Common myeloid progenitor, CD34-positive (primary cell): ENCODE results near the gene TET3.

ENCODE experiments used
- CTCF ChIA-PET: fragments of 350-600 bp; sonication (Branson Sonifier 250); formaldehyde crosslinking; loops from one replicate; lab custom pipeline; 2021; ENCODE audit warnings: antibody characterized with exemption; lab: Charles Lee
- POLR2A ChIA-PET: fragments of 350-600 bp; sonication (Branson Sonifier 250); formaldehyde crosslinking; loops from one replicate; lab custom pipeline; 2021; ENCODE audit warnings: antibody characterized with exemption; lab: Charles Lee
- DNase-seq, 3 donors: peaks; one replicate each; pipeline versions ENCODE4 v3.0.0 to v3.0.0-alpha.2; 2013
- H3K27ac ChIP-seq, 2 experiments: 1 replicate in 1 of 2; 2 replicates in 1 of 2; pipeline ENCODE4 v1.7.0; 2013; ENCODE audit warnings: inconsistent platforms in 2 of 2, low read length in 2 of 2, mild to moderate bottlenecking in 2 of 2, low read depth in 1 of 2, moderate library complexity in 1 of 2; ENCODE audit not compliant: severe bottlenecking in 2 of 2, insufficient read depth in 1 of 2, poor library complexity in 1 of 2
- H3K27me3 ChIP-seq, 5 experiments: replicated peaks in 2 of 5; 1 replicate in 3 of 5; 2 replicates in 2 of 5; pipeline versions ENCODE4 v1.6.1 to v1.7.0; 2013; ENCODE audit warnings: low read length in 4 of 5, mild to moderate bottlenecking in 2 of 5, moderate library complexity in 2 of 5, inconsistent platforms in 1 of 5; ENCODE audit not compliant: insufficient read depth in 5 of 5, control insufficient read depth in 4 of 5
- H3K36me3 ChIP-seq, 4 experiments: 1 replicate in 2 of 4; 2 replicates in 2 of 4; pipeline versions ENCODE4 v1.6.1 to v1.7.0; 2013; ENCODE audit warnings: low read length in 3 of 4, control low read depth in 1 of 4, mild to moderate bottlenecking in 1 of 4; ENCODE audit not compliant: control insufficient read depth in 4 of 4, insufficient read depth in 4 of 4
- H3K4me1 ChIP-seq, 4 experiments: 1 replicate in 3 of 4; 2 replicates in 1 of 4; pipeline versions ENCODE4 v1.6.1 to v1.7.1; 2013; ENCODE audit warnings: low read length in 3 of 4, mild to moderate bottlenecking in 3 of 4, control low read depth in 1 of 4, inconsistent platforms in 1 of 4, moderate library complexity in 1 of 4; ENCODE audit not compliant: control insufficient read depth in 4 of 4, insufficient read depth in 4 of 4; ENCODE audit errors: control extremely low read depth in 1 of 4
- H3K4me3 ChIP-seq, 7 experiments: 1 replicate in 4 of 7; 2 replicates in 3 of 7; pipeline versions ENCODE4 v1.5.1 to v1.7.0; 2013; ENCODE audit warnings: mild to moderate bottlenecking in 7 of 7, low read length in 6 of 7, moderate library complexity in 6 of 7, inconsistent platforms in 2 of 7, low read depth in 2 of 7, control low read depth in 1 of 7; ENCODE audit not compliant: insufficient read depth in 4 of 7, control insufficient read depth in 1 of 7; ENCODE audit errors: extremely low read depth in 1 of 7
- H3K9me3 ChIP-seq, 5 experiments: 1 replicate in 4 of 5; 2 replicates in 1 of 5; pipeline versions ENCODE4 v1.6.1 to v1.7.1; 2013; ENCODE audit warnings: low read length in 4 of 5, mild to moderate bottlenecking in 2 of 5, inconsistent platforms in 1 of 5, low read depth in 1 of 5, moderate library complexity in 1 of 5; ENCODE audit not compliant: control insufficient read depth in 4 of 5, insufficient read depth in 2 of 5; ENCODE audit errors: control extremely low read depth in 1 of 5
- WGBS: methylation state at CpG from one replicate; pipeline ENCODE4 v1.1.5; 2013; ENCODE audit not compliant: insufficient coverage; 5-methylcytosine and 5-hydroxymethylcytosine counted together

Gene TET3

DNA sequence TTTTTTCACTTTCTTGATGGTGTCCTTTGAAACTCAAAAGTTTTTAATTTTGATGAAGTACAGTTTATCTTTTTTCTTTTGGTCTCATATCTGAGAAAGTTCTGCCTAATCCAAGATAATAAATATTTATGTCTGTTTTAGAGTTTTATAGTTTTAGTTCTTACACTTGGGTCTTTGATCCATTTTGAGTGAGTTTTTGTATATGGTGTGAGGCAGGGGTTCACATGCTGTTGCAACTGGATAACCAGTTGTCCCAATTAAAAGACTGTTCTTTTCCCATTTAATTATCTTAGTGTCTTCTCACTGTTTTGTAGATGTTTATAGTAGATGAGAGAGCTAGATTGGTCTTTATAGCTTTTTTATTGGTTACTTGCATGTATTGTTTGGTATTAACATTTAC, 43.6 kb downstream of the TET3 start:
- DNase-seq: no peak
- H3K4me1 ChIP-seq: peaks cover 37 to 81% (median 68%) of the 10 kb centered on the region in 4 experiments
- no peak overlapping the region for H3K27ac ChIP-seq
- H3K36me3 ChIP-seq: no peaks in the 10 kb centered on the region
- ChIA-PET POLR2A (no interaction called here), CTCF (interaction anchor here (0.6 to 3.1 kb wide), 3 partner anchors 8 to 109 kb away, joined by 3 to 12 read pairs (median 4); no protein-coding TSS in a partner anchor)
- no peaks in the 10 kb centered on the region for H3K27me3 ChIP-seq
- no peak overlapping the region for H3K4me3 ChIP-seq
- H3K9me3 ChIP-seq: no peaks in the 10 kb centered on the region

GRCh38 chr2:74028741-74029140, 44.0 kb downstream of the TET3 start:
- DNase-seq: no peak
- Histone ChIP-seq H3K9me3 (no peaks in the 10 kb centered on the region), H3K4me1 (peaks cover 41 to 83% (median 72%) of the 10 kb centered on the region in 4 experiments), H3K4me3 (no peak overlapping the region), H3K27ac (peak overlapping the region in 1 of 2 experiments; percentile 15), H3K27me3 (no peaks in the 10 kb centered on the region), H3K36me3 (no peaks in the 10 kb centered on the region)
- ChIA-PET CTCF (interaction anchor here (0.6 to 3.1 kb wide), 4 partner anchors 9 to 109 kb away, joined by 3 to 12 read pairs (median 4); no protein-coding TSS in a partner anchor), POLR2A (no interaction called here)

DNA sequence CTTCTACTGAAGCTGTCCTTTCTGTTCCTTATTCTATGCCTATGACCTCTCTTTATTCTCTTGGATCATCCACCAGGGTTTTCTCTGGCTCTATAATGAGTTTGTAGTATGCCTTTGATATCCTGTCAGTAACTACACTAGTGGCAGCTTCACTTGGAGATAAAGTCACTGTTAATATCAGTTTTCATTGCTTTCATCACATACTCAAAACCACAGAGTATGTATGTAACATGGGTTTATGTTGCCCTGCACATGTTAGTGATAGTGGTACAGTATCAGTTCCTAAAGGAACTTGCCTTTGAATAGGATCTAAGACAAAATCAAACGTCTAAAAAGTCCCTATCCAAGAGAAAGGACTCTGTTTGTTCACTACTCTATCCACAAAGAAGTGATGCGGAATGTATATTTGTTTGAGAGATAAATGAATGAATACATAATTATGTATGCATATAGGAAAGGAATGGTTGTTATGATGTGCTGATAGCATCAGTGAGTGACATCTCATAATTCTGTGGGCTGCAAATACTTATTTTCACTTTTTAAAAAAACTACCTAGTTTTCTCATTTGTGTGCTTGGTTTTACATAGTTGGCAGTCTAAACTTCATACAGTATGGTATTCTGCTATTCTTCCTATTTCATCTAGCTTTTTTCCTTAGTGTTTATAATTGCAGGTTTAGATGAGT, 45.1 kb downstream of the TET3 start:
- Histone ChIP-seq H3K36me3 (no peaks in the 10 kb centered on the region), H3K9me3 (no peaks in the 10 kb centered on the region), H3K27ac (peak overlapping the region in 1 of 2 experiments; percentile 31), H3K4me3 (no peak overlapping the region), H3K4me1 (peaks cover 41 to 79% (median 70%) of the 10 kb centered on the region in 4 experiments), H3K27me3 (no peaks in the 10 kb centered on the region)
- DNase-seq: peak in 2 of 3 donors; percentile 28 to 47
- no CpG with 5 or more reads among the region's 2 CpGs for WGBS
- CTCF ChIA-PET: interaction anchor here (0.8 to 3.1 kb wide), 6 partner anchors 9 to 45 kb away, joined by 3 to 12 read pairs (median 4); partner anchors contain the start of gene TET3
- POLR2A ChIA-PET: no interaction called here

DNA sequence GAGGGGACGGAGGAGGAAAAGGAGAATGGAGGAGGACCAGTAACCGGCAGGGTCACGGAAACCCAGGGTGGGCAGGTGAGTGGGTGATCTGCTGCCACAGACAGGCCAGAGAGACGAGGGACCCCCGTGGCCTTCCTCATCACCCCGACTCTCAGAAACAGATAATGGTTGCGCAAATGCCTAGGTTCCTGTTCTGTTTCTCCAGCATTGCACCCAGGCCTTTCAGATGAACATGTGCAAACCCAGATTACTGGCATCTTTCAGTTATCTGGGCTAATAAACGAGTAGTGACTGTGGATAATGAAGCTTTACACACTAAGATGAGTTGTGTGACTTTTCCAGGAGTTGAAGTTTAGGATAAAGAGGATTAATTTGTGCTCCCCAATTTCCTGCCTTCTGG, 46.5 kb downstream of the TET3 start:
- DNase-seq: peak in 2 of 3 donors; percentile 53 to 66

DNA sequence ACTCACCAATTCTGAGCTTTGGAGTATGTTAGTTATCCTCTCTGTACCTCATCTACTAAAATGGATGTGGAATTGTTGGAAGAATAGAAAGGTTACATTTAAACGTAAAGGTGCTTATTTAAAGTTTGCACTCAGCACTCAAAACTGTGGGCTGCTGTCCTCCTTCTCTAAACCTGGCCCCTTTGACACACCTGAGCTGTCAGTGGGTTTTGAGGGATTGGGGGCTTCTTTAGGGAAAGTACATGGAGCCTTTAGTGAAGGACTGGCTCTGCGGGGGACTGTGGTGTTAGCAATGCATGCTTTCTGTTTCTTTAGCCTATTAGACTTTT, 47.2 kb downstream of the TET3 start:
- DNase-seq: no peak
- Histone ChIP-seq H3K27me3 (no peaks in the 10 kb centered on the region), H3K9me3 (no peaks in the 10 kb centered on the region), H3K4me1 (peaks cover 44 to 77% (median 67%) of the 10 kb centered on the region in 4 experiments), H3K27ac (peak overlapping the region in 1 of 2 experiments; percentile 78), H3K4me3 (peak overlapping the region in 6 of 7 experiments; percentile 40 to 72 (median 52)), H3K36me3 (no peaks in the 10 kb centered on the region)
- POLR2A ChIA-PET: interaction anchor here (0.6 to 1.6 kb wide), 3 partner anchors 9 to 29 kb away, joined by 3 to 4 read pairs (median 3); no protein-coding TSS in a partner anchor
- WGBS: 0% methylated on average over 1 of the region's 2 CpGs
- CTCF ChIA-PET: interaction anchor here (0.6 to 1.5 kb wide), 6 partner anchors 8 to 43 kb away, joined by 3 to 5 read pairs (median 4); no protein-coding TSS in a partner anchor

More for the DNA sequence above, 46.5 kb downstream of the TET3 start:
- Histone ChIP-seq H3K4me1 (peaks cover 42 to 77% (median 67%) of the 10 kb centered on the region in 4 experiments), H3K27me3 (no peaks in the 10 kb centered on the region), H3K36me3 (no peaks in the 10 kb centered on the region), H3K27ac (peak overlapping the region; percentile 29 to 78), H3K9me3 (no peaks in the 10 kb centered on the region), H3K4me3 (peak overlapping the region in 2 of 7 experiments; percentile 63 to 72)
- ChIA-PET POLR2A (interaction anchor here (0.6 to 1.6 kb wide), 3 partner anchors 9 to 28 kb away, joined by 3 to 4 read pairs (median 3); no protein-coding TSS in a partner anchor), CTCF (interaction anchor here (1.3 to 3.1 kb wide), 2 partner anchors 11 to 15 kb away, joined by 3 to 12 read pairs; no protein-coding TSS in a partner anchor)
- WGBS: 46% methylated on average over 7 of the region's 8 CpGs

GRCh38 chr2:74033375-74033774, 48.7 kb downstream of the TET3 start:
- H3K36me3 ChIP-seq: no peaks in the 10 kb centered on the region
- H3K9me3 ChIP-seq: no peaks in the 10 kb centered on the region
- no peaks in the 10 kb centered on the region for H3K27me3 ChIP-seq
- peak overlapping the region in 1 of 2 experiments; percentile 78 for H3K27ac ChIP-seq
- peak overlapping the region in 3 of 7 experiments; percentile 53 to 72 (median 63) for H3K4me3 ChIP-seq
- DNase-seq: no peak
- WGBS: no CpG with 5 or more reads among the region's 2 CpGs
- H3K4me1 ChIP-seq: peaks cover 50 to 87% (median 77%) of the 10 kb centered on the region in 4 experiments
- CTCF ChIA-PET: interaction anchor here (0.5 to 1.5 kb wide), 2 partner anchors 32 to 80 kb away, joined by 3 to 4 read pairs; no protein-coding TSS in a partner anchor
- POLR2A ChIA-PET: interaction anchor here (0.6 kb wide), 1 partner anchor 9 kb away, joined by 5 read pairs; no protein-coding TSS in a partner anchor
